ENCODE measurements around the gene PTPRK. TPM values are rescaled to one million over a fixed set of nuclear protein-coding genes. Genes with fewer than 3 reads are reported as not detected.

Gene PTPRK
- total and polyA plus RNA-seq, 4 donors, result 12.1 to 61.2 (median 29.1) TPM

DNA sequence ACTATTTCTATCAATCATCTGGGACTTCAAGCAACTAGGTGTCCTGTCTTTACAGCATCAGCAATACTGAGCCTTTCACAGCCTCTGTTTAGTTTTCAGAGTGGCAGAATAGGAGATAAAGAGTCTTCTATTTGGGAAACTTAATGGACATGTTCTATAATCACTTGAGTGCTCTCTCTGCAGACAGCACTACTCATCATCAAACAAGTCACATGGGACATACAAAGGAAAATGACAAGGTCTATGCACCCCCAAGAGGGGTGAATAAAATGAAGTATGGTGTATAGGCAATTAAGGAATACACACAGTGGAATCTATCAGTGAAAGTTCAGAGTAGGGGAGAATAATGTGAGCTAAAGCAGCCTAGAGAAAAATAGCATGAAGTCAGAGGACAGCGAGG is 381.7 kb downstream of the PTPRK start:
- 98% methylated on average over 1 of the region's 1 CpG for WGBS
- Histone ChIP-seq H3K9me3 (ENCODE audit: control insufficient read depth in 4 of 4, low read length in 3 of 4) (no peaks in the 10 kb centered on the region), H3K27me3 (ENCODE audit: control insufficient read depth in 4 of 4, insufficient read depth in 4 of 4, low read length in 3 of 4) (no peaks in the 10 kb centered on the region), H3K9ac (ENCODE audit: low read depth in 1 of 2, low read length in 2 of 2) (no peak overlapping the region), H3K27ac (ENCODE audit: low read depth in 1 of 2, low read length in 2 of 2) (no peak overlapping the region), H3K36me3 (ENCODE audit: control insufficient read depth in 4 of 4, insufficient read depth in 3 of 4, low read depth in 1 of 4, low read length in 3 of 4) (no peaks in the 10 kb centered on the region), H3K4me1 (ENCODE audit: control insufficient read depth in 4 of 4, insufficient read depth in 4 of 4, low read length in 3 of 4) (no peaks in the 10 kb centered on the region), H3K4me3 (ENCODE audit: low read depth in 1 of 3, low read length in 3 of 3) (no peak overlapping the region)
- DNase-seq (ENCODE audit: low spot score), result no peak
- no peak for TF ChIP-seq GABPA (IDR thresholded peaks at IDR 0.05 in 1 of 2, conservative IDR thresholded peaks at IDR 0.05 in 1 of 2)
- TF ChIP-seq FOXA2 (IDR thresholded peaks at IDR 0.05), result no peak
- TF ChIP-seq CTCF (IDR thresholded peaks at IDR 0.05; ENCODE audit: low read depth, low read length, missing input control), result no peak
- no peak for TF ChIP-seq NR2F2 (IDR thresholded peaks at IDR 0.05)
- TF ChIP-seq JUND (IDR thresholded peaks at IDR 0.05), result no peak
- no peak for TF ChIP-seq YY1 (IDR thresholded peaks at IDR 0.05)
- no peak for TF ChIP-seq ZBTB33 (IDR thresholded peaks at IDR 0.05)
- TF ChIP-seq FOXA1 (IDR thresholded peaks at IDR 0.05), result no peak
- no peak for TF ChIP-seq HNF4G (IDR thresholded peaks at IDR 0.05)
- TF ChIP-seq RXRA (IDR thresholded peaks at IDR 0.05), result no peak
- TF ChIP-seq, protein P1, sequence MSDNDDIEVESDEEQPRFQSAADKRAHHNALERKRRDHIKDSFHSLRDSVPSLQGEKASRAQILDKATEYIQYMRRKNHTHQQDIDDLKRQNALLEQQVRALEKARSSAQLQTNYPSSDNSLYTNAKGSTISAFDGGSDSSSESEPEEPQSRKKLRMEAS (IDR thresholded peaks at IDR 0.05), result no peak
- no peak for TF ChIP-seq REST (IDR thresholded peaks at IDR 0.05)
- TF ChIP-seq EGR1 (IDR thresholded peaks at IDR 0.05; ENCODE audit: low read depth in 2 of 2), result no peak
- no peak for TF ChIP-seq ATF3 (IDR thresholded peaks at IDR 0.05)

GRCh38 chr6:128135325-128135724 is 385.1 kb downstream of the PTPRK start:
- Histone ChIP-seq H3K27ac (ENCODE audit: low read depth in 1 of 2, low read length in 2 of 2) (no peak overlapping the region), H3K9me3 (ENCODE audit: control insufficient read depth in 4 of 4, low read length in 3 of 4) (no peaks in the 10 kb centered on the region), H3K4me1 (ENCODE audit: control insufficient read depth in 4 of 4, insufficient read depth in 4 of 4, low read length in 3 of 4) (no peaks in the 10 kb centered on the region), H3K27me3 (ENCODE audit: control insufficient read depth in 4 of 4, insufficient read depth in 4 of 4, low read length in 3 of 4) (no peaks in the 10 kb centered on the region), H3K9ac (ENCODE audit: low read depth in 1 of 2, low read length in 2 of 2) (no peak overlapping the region), H3K4me3 (ENCODE audit: low read depth in 1 of 3, low read length in 3 of 3) (no peak overlapping the region), H3K36me3 (ENCODE audit: control insufficient read depth in 4 of 4, insufficient read depth in 3 of 4, low read depth in 1 of 4, low read length in 3 of 4) (no peaks in the 10 kb centered on the region)
- no peak for TF ChIP-seq HNF4G (IDR thresholded peaks at IDR 0.05)
- TF ChIP-seq HNF4A (conservative IDR thresholded peaks at IDR 0.05), result no peak
- no peak for TF ChIP-seq ATF3 (IDR thresholded peaks at IDR 0.05)
- no peak for TF ChIP-seq ZBTB33 (IDR thresholded peaks at IDR 0.05)
- TF ChIP-seq GABPA (IDR thresholded peaks at IDR 0.05 in 1 of 2, conservative IDR thresholded peaks at IDR 0.05 in 1 of 2), result no peak
- DNase-seq (ENCODE audit: low spot score), result no peak

Data from liver (tissue), 9 donors.